Caco-2 (cell line): ENCODE results near the gene SLC8A2. TPM values are rescaled to one million over a fixed set of nuclear protein-coding genes. Genes with fewer than 3 reads are reported as not detected.

Source experiments
- BruUV-seq: library from RNA; stranded (reverse); fragments of 400-500 nt; replicated peaks from 2 replicates; lab custom pipeline; 2021; lab: Mats Ljungman, UMichigan
- CTCF ChIA-PET: fragments of 300-600 bp; sonication (Branson Sonifier 250); formaldehyde crosslinking; loops from one replicate; lab custom pipeline; 2022; ENCODE audit warnings: antibody characterized with exemption; lab: Charles Lee
- POLR2A ChIA-PET: fragments of 300-600 bp; sonication (Branson Sonifier 250); formaldehyde crosslinking; loops from one replicate; lab custom pipeline; 2022; ENCODE audit warnings: antibody characterized with exemption; lab: Charles Lee
- DNase-seq, 2 experiments: peaks; one replicate each; pipeline versions ENCODE4 v3.0.0 to v3.0.0-alpha.2; 2020 to 2022
- H3K27me3 ChIP-seq: replicated peaks from 2 replicates; pipeline ENCODE4 v1.6.0; 2011; ENCODE audit warnings: low read length; ENCODE audit not compliant: control insufficient read depth, insufficient read depth
- H3K36me3 ChIP-seq: 2 replicates; pipeline ENCODE4 v1.5.1; 2011; ENCODE audit warnings: low read length; ENCODE audit not compliant: control insufficient read depth, insufficient read depth
- H3K4me1 ChIP-seq: fragments of 250-450 bp; sonication (Bioruptor Pico); 2 replicates; pipeline ENCODE4 v1.5.1; 2020; ENCODE audit warnings: mild to moderate bottlenecking
- H3K4me3 ChIP-seq: 2 replicates; pipeline ENCODE4 v1.5.1; 2011; ENCODE audit warnings: low read depth, mild to moderate bottlenecking, control low read depth, low read length
- H3K9me3 ChIP-seq: fragments of 250-450 bp; sonication (Bioruptor Pico); 2 replicates; pipeline ENCODE4 v1.5.1; 2020; ENCODE audit warnings: mild to moderate bottlenecking, moderate library complexity
- H3K27ac Mint-ChIP-seq: one replicate; pipeline ENCODE4 v1.8.0; 2022; ENCODE audit warnings: mixed read lengths; ENCODE audit not compliant: unreplicated experiment
- H3K27me3 Mint-ChIP-seq: one replicate; pipeline ENCODE4 v1.8.0; 2022; ENCODE audit warnings: mixed read lengths; ENCODE audit not compliant: insufficient read depth, unreplicated experiment
- H3K36me3 Mint-ChIP-seq: one replicate; pipeline ENCODE4 v1.8.0; 2022; ENCODE audit warnings: mild to moderate bottlenecking, mixed read lengths; ENCODE audit not compliant: insufficient read depth, unreplicated experiment
- H3K4me1 Mint-ChIP-seq: one replicate; pipeline ENCODE4 v1.8.0; 2022; ENCODE audit warnings: low read depth, mixed read lengths; ENCODE audit not compliant: unreplicated experiment
- H3K4me3 Mint-ChIP-seq: one replicate; pipeline ENCODE4 v1.8.0; 2022; ENCODE audit warnings: mild to moderate bottlenecking, moderate library complexity, mixed read lengths; ENCODE audit not compliant: unreplicated experiment
- H3K9me3 Mint-ChIP-seq: one replicate; pipeline ENCODE4 v1.8.0; 2022; ENCODE audit warnings: mixed read lengths; ENCODE audit not compliant: unreplicated experiment
- CTCF ChIP-seq, 2 experiments: fragments of 200-600 bp in 1 of 2; IDR thresholded peaks; 1 replicate in 1 of 2; 2 replicates in 1 of 2; pipeline versions ENCODE4 v1.5.1 to v1.8.0; 2011 to 2022; ENCODE audit warnings: antibody characterized with exemption in 1 of 2, control low read depth in 1 of 2, inconsistent platforms in 1 of 2, low read depth in 1 of 2, low read length in 1 of 2, mild to moderate bottlenecking in 1 of 2, moderate library complexity in 1 of 2; ENCODE audit not compliant: insufficient read depth in 1 of 2, severe bottlenecking in 1 of 2, unreplicated experiment in 1 of 2
- intact Hi-C: fragments of 100-400 bp; cut with micrococcal nuclease; formaldehyde crosslinking; loops from one replicate; pipeline ENCODE4 v1.10.0; 2022; ENCODE audit not compliant: unreplicated experiment
- total RNA-seq: library from RNA; stranded (reverse); gene quantifications from 2 replicates; pipeline ENCODE4 v1.2.3, GENCODE V29; 2022

Gene SLC8A2
- total RNA-seq, 1 experiment from 2014 or later = 1.2 TPM

- no peaks in the 10 kb centered on the region for H3K36me3 Mint-ChIP-seq
- no peak overlapping the region for H3K27ac Mint-ChIP-seq
- no peak for DNase-seq
- intact Hi-C loops = no loop called here
- Histone ChIP-seq H3K9me3 (no peaks in the 10 kb centered on the region), H3K4me3 (no peak overlapping the region), H3K4me1 (no peaks in the 10 kb centered on the region), H3K27me3 (no peaks in the 10 kb centered on the region; the same call in 1 of the 2 replicates), H3K36me3 (no peaks in the 10 kb centered on the region)
- BruUV-seq = no TSS peak
- H3K4me3 Mint-ChIP-seq = no peak overlapping the region
- H3K27me3 Mint-ChIP-seq = peaks cover 23% of the 10 kb centered on the region
- peaks cover 15% of the 10 kb centered on the region for H3K4me1 Mint-ChIP-seq
- ChIA-PET CTCF (no interaction called here), POLR2A (no interaction called here)
- H3K9me3 Mint-ChIP-seq = no peaks in the 10 kb centered on the region
- TF ChIP-seq CTCF (IDR thresholded peaks at IDR 0.05; ENCODE audit: insufficient read depth in 1 of 2, low read depth in 1 of 2, low read length in 1 of 2, severe bottlenecking in 1 of 2, unreplicated experiment in 1 of 2) = no peak
These were observed 28.4 kb downstream of the SLC8A2 start for GRCh38 chr19:47443331-47443730.

DNA sequence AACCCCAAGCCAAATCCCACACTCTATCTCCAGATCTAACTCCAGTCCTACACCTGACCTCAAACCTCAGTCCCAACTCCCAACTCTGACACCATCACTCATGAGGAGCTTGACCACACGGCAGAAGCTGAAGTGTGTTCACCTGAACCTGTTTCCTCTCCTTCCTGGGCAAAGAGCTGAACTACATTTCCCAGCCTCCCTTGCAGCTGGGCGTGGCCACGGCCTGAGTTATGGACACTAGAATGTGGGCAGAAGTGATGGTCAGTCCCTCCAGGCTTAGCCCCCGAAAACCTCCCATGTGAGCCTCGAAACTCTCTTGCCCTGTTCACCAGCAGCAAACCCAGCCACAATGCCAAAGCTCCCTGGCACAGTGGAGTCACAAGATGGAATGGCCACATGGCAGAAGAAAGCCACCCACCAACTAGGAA, 32.9 kb downstream of the SLC8A2 start:
- H3K27me3 ChIP-seq = no peaks in the 10 kb centered on the region; the same call in 1 of the 2 replicates
- no peaks in the 10 kb centered on the region for H3K9me3 ChIP-seq
- no peak overlapping the region for H3K4me3 ChIP-seq
- POLR2A ChIA-PET = no interaction called here
- H3K27me3 Mint-ChIP-seq = peaks cover 10% of the 10 kb centered on the region
- no peak overlapping the region for H3K4me3 Mint-ChIP-seq
- H3K27ac Mint-ChIP-seq = no peak overlapping the region
- peak; percentile 58 to 60 for DNase-seq
- H3K36me3 Mint-ChIP-seq = no peaks in the 10 kb centered on the region
- H3K4me1 ChIP-seq = no peaks in the 10 kb centered on the region
- H3K9me3 Mint-ChIP-seq = no peaks in the 10 kb centered on the region
- intact Hi-C loops = loop anchor here (5.0 kb wide), 1 partner anchor 163 kb away; no protein-coding TSS in a partner anchor
- no peaks in the 10 kb centered on the region for H3K4me1 Mint-ChIP-seq
- no TSS peak for BruUV-seq
- TF ChIP-seq CTCF (IDR thresholded peaks at IDR 0.05; ENCODE audit: insufficient read depth in 1 of 2, low read depth in 1 of 2, low read length in 1 of 2, severe bottlenecking in 1 of 2, unreplicated experiment in 1 of 2) = no peak
- CTCF ChIA-PET = interaction anchor here (0.6 to 2.1 kb wide), 3 partner anchors 11 to 45 kb away, joined by 3 to 10 read pairs (median 3); partner anchors contain the start of gene KPTN
- no peaks in the 10 kb centered on the region for H3K36me3 ChIP-seq

- Mint-ChIP-seq H3K4me1 (no peaks in the 10 kb centered on the region), H3K27ac (no peak overlapping the region), H3K9me3 (no peaks in the 10 kb centered on the region), H3K4me3 (no peak overlapping the region), H3K27me3 (peaks cover 6% of the 10 kb centered on the region), H3K36me3 (no peaks in the 10 kb centered on the region)
- ChIA-PET POLR2A (no interaction called here), CTCF (interaction anchor here (1.3 to 2.1 kb wide), 5 partner anchors 9 to 292 kb away, joined by 5 to 82 read pairs (median 10); no protein-coding TSS in a partner anchor)
- no peak for TF ChIP-seq CTCF (IDR thresholded peaks at IDR 0.05; ENCODE audit: insufficient read depth in 1 of 2, low read depth in 1 of 2, low read length in 1 of 2, severe bottlenecking in 1 of 2, unreplicated experiment in 1 of 2)
- no peak for DNase-seq
- Histone ChIP-seq H3K9me3 (no peaks in the 10 kb centered on the region), H3K36me3 (no peaks in the 10 kb centered on the region), H3K4me3 (no peak overlapping the region), H3K27me3 (no peaks in the 10 kb centered on the region; the same call in 1 of the 2 replicates), H3K4me1 (no peaks in the 10 kb centered on the region)
- intact Hi-C loops = loop anchor here (2.0 to 5.0 kb wide), 2 partner anchors 165 to 261 kb away; no protein-coding TSS in a partner anchor
- BruUV-seq = no TSS peak
These were observed 34.2 kb downstream of the SLC8A2 start for GRCh38 chr19:47437500-47437899.
